ENCODE data around the gene SGCG.

Gene SGCG

DNA sequence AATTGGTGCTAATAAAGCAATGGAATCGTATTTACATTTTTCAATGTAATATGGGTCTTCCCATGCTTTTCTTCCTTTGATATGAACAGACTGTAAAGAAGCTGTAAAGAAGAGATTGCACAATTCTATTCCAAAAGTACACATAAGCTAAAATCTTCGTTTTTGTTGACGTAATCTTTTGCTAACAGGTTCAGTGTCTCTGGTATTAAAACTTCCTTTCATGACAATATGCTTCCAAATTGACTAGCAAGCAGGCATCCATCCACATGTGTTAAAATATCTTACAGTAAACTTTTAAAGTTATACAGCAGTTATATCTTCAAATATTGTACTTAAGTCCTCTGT lies 19.3 kb upstream of the SGCG start:
- TF ChIP-seq, protein P1, sequence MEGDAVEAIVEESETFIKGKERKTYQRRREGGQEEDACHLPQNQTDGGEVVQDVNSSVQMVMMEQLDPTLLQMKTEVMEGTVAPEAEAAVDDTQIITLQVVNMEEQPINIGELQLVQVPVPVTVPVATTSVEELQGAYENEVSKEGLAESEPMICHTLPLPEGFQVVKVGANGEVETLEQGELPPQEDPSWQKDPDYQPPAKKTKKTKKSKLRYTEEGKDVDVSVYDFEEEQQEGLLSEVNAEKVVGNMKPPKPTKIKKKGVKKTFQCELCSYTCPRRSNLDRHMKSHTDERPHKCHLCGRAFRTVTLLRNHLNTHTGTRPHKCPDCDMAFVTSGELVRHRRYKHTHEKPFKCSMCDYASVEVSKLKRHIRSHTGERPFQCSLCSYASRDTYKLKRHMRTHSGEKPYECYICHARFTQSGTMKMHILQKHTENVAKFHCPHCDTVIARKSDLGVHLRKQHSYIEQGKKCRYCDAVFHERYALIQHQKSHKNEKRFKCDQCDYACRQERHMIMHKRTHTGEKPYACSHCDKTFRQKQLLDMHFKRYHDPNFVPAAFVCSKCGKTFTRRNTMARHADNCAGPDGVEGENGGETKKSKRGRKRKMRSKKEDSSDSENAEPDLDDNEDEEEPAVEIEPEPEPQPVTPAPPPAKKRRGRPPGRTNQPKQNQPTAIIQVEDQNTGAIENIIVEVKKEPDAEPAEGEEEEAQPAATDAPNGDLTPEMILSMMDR (IDR thresholded peaks at IDR 0.05; ENCODE audit: low read depth, low read length, missing control alignments) = no peak
- DNase-seq (ENCODE audit: low read depth) = no peak
- no peak overlapping the region for H3K4me3 ChIP-seq (ENCODE audit: low read depth, low read length)

DNA sequence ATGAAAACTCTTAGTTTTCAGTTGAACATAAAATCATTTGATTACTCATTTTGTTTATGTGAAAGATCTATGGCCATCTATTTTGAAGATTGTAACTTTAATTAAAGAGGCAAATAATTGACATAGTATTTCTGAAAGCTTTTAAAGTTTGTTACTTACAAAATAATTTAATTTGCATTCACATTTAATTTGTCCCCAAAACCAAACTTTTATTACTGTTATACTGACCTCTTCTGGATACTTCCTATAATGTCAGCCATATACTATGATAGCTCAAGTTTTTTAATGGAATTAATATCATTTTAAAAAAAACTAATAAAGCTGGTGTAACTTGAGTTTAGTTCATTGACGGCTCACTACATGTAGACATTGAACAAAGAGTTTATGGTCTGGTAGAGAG lies 4.9 kb upstream of the SGCG start:
- DNase-seq (ENCODE audit: low read depth) = no peak
- TF ChIP-seq, protein P1 (IDR thresholded peaks at IDR 0.05; ENCODE audit: low read depth, low read length, missing control alignments) = peak; percentile 16
- no peak overlapping the region for H3K4me3 ChIP-seq (ENCODE audit: low read depth, low read length)

DNA sequence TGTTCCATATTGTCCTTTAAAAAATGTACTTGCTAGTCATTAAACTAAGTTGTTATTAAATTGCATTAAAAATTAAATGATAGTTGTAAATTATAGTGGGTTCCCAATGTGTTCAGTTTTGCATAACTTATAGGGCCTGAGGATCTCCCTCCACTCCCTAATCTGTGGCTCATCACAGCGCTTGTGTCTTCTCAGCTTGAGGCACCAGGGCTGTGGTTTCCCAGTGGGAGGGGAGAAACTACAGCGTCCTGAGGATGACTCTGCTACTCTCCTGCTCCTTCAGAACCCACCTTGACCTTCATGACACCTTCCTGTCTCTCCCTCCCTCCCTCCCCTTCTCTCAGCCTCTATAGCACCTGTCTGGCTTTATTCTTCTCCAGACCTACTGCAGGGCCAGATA lies 1.4 kb downstream of the SGCG start:
- H3K4me3 ChIP-seq (ENCODE audit: low read depth, low read length) = no peak overlapping the region

DNA sequence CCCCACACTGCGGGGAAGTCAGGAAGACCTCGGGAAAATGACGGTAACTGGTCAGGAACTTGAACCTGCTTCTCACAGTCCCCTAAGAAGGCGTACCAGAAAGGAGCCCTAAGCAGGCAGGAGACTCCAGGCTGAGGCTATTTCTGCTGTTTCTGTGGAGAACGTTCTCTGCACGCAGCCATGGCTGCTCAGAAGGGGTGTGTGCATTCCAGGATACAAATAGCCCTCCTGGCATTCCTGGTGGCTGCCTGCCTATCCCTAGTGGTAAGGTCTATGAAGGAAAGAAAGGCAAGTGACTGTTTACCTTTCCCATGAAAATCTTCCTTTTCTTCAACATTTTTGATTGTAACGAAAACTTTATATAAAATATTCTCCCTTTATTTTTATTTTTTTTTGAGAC lies 2.5 kb downstream of the SGCG start:
- DNase-seq (ENCODE audit: low read depth) = no peak
- TF ChIP-seq, protein P1 (IDR thresholded peaks at IDR 0.05; ENCODE audit: low read depth, low read length, missing control alignments) = no peak

More for the DNA sequence above, 1.4 kb downstream of the SGCG start:
- TF ChIP-seq, protein P1 (IDR thresholded peaks at IDR 0.05; ENCODE audit: low read depth, low read length, missing control alignments) = no peak
- no peak for DNase-seq (ENCODE audit: low read depth)

DNA sequence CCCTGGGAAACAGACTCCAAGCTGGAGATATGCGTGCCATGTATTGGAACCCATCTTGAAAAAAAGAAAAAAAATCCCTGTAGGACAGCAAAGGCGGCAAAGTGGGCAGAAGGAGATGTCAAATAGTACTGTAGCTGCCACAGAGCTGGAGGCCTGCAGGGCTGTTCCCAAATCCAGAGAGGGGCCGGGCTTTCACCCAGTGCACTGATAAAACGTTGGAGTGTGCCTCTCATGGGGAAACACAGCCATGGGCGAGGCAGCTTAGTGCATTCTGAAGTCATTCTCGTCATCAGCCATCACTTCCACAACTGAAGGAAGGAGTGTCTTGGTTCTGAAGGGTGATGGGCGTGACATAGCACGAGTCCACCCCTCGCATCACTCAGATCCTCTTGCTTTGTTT lies 4.8 kb downstream of the SGCG start:
- H3K4me3 ChIP-seq (ENCODE audit: low read depth, low read length) = no peak overlapping the region
- TF ChIP-seq, protein P1 (IDR thresholded peaks at IDR 0.05; ENCODE audit: low read depth, low read length, missing control alignments) = no peak
- no peak for DNase-seq (ENCODE audit: low read depth)

More for the DNA sequence above, 2.5 kb downstream of the SGCG start:
- no peak overlapping the region for H3K4me3 ChIP-seq (ENCODE audit: low read depth, low read length)

DNA sequence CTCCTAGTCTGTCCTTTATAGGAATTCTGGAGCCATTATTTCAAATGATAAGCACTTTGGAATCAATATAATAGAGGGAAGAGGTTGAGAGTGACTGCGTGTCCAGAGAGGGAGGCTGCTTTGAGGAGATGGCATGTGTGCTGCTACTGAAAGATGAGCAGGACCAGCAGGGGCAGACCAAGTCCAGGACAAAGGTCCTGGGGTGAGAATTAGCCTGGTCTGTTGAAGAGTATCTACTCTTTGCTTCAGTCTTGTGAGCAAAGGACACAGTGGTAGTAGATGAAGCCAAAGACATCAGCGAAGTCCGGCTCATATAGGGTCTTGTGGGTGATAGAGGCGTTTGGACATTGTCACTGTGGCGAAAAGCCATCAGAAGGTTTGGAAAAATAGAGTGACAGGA lies 21.1 kb downstream of the SGCG start:
- TF ChIP-seq, protein P1 (IDR thresholded peaks at IDR 0.05; ENCODE audit: low read depth, low read length, missing control alignments) = no peak
- no peak for DNase-seq (ENCODE audit: low read depth)
- no peak overlapping the region for H3K4me3 ChIP-seq (ENCODE audit: low read depth, low read length)

DNA sequence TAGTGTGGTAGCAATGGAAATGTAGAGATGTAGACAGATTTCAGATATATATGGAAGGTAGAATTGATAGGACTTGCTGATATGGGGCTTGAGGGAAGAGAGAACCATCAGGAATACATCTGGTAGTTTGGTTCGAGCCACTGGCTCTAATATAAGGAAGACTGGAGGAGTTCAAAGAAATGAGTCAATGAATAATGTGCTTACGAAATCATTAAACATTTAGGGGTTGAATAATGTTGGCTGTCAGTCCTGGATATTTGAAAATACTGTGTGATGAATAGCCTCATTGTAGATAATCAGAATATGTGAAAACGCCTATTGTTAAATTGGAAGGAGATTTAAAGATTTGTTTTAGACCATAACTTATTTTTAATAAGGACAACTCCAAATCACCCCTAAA lies 21.6 kb downstream of the SGCG start:
- no peak for DNase-seq (ENCODE audit: low read depth)
- TF ChIP-seq, protein P1 (IDR thresholded peaks at IDR 0.05; ENCODE audit: low read depth, low read length, missing control alignments) = no peak
- no peak overlapping the region for H3K4me3 ChIP-seq (ENCODE audit: low read depth, low read length)

Measured in GM12864 (cell line).